ENCODE results near the gene GRAP2.
"Not testable (repeated sequence)": the region's sequence is repeated elsewhere in the genome, so short reads cannot be mapped to it uniquely, and the experiment has no call there.

Gene GRAP2

DNA sequence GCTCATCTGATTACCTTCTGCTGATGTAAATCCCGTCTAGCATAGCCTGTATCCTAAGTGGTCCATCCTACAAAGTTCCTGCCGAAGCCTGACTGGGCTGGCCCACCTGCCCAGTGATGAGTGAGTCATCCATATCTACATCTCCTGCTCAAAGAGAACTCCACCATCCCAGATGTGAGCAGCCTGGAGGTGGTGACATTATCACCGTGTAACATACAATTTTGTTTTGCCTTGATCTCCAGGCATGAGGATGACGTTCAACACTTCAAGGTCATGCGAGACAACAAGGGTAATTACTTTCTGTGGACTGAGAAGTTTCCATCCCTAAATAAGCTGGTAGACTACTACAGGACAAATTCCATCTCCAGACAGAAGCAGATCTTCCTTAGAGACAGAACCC lies 64.9 kb downstream of the GRAP2 start:
- DNase-seq (ENCODE audit: low read depth) = no peak

DNA sequence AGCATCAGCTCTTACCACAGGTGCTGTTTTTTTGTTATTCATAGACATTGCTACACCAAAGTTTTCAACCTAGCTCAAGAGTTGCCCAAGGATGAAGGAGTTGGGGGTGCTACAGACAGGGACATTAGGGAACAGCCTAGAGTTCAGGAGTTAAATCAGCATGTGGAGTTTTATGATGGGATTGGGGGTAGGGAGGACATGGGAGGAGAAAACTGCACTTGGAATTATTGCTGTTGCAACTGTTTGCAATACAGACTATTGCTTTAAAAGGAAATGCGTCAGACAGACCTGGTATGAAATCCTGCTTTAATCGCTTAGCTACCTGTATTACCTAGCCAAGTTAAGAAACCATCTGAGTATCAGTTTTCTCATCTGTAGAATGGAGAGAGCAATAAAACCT lies 65.6 kb downstream of the GRAP2 start:
- no peak for DNase-seq (ENCODE audit: low read depth)

DNA sequence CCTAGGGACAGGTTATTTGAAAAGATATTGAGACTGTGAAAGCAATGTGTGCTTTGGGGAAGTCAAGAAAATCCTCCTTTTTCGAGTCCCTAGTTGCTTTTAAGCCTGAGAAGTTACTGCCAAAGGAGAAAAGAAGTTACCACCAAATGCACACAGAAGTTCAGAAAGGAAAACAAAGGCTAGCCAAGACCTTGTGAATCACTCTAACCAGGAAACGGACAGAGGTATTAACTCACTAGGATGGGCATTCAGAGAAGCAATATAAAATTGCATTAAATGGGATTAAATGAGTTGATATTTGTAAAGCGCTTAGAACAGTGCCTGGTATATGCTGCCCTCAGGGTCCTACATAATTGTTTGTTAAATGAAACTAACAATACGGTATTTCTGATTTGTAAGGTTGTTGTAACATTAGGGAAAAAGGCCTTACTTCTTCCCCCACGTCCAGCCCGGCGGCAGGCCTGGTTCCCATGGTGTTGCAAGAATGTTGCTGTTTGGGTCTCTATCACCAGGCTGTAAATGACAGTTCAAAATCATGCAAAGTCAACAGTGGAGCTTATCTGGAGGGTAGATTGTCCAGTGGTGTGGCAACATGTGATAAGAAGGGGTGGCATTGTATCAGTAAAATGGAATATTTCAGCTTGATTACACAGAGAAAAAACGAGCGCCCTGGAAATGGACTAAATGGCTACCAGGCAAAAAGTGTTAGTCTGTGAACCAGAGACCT lies 66.4 kb downstream of the GRAP2 start:
- DNase-seq (ENCODE audit: low read depth) = no peak

DNA sequence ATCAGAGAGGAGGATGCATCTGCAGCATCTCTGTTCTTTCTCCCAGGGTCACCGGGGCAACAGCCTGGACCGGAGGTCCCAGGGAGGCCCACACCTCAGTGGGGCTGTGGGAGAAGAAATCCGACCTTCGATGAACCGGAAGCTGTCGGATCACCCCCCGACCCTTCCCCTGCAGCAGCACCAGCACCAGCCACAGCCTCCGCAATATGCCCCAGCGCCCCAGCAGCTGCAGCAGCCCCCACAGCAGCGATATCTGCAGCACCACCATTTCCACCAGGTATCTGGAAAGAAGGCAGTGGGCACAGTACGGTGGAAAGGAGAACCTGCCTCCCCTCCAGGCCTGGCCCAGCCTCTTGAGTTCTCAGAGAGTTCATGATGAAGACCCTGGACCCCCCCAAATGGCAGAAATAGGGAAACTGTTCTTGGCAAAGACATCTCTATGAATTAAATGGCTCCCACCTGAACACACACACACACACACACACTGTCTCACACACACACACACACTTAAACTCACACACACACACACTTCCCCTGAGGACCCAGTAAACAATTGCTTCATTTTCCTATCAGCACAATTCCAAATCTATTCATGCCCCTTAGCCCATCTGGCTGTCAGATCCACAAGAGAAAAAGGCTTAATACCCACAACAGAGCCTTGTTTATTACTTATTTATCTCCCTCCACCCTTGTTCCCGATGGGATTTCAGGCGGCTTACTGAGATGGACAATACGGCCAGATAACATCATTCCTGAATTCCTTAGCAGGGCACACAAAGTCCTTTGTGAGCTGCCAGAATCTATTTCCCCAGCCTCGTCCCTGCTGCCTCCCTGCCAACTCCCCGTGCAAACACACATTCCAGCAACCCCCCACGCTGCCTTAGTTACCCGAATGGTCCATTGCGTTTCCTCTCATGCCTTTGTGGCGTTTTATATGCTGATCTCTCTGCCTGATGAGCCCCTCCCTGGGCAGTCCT lies 67.4 kb downstream of the GRAP2 start:
- DNase-seq (ENCODE audit: low read depth) = no peak

DNA sequence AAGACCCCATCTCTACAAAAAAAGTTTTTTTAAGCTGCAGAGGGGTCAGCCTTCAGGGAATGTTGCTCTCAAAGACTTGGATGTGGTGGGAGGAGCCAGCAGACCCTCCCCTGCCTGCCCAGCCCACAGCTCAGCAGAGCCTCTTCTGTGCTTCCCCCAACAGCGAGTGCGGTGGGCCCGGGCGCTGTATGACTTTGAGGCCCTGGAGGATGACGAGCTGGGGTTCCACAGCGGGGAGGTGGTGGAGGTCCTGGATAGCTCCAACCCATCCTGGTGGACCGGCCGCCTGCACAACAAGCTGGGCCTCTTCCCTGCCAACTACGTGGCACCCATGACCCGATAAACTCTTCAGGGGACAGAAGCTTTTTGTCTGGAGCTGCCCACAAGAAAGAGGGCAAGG lies 69.9 kb downstream of the GRAP2 start:
- DNase-seq (ENCODE audit: low read depth) = no peak

DNA sequence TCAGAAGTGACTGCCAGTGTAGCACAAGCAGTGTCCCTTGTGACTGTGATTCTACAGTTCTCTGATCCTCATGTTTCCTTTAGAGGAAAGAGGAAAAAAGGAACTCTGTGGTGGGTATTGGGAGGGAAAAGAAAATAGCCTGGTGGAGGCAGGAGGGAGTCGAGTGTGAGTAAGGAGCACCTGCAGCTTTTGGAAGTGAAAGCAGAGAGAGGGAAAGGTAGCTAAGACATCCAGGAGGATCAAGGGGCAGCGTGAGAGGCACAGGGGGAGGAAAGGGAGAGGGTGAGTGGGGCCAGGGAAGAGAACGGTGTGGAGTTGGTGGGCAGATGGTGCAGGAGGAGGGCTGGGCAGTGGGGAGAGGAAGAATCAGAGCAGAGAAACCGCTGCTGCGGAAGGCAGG lies 71.8 kb downstream of the GRAP2 start:
- no peak for DNase-seq (ENCODE audit: low read depth)

DNA sequence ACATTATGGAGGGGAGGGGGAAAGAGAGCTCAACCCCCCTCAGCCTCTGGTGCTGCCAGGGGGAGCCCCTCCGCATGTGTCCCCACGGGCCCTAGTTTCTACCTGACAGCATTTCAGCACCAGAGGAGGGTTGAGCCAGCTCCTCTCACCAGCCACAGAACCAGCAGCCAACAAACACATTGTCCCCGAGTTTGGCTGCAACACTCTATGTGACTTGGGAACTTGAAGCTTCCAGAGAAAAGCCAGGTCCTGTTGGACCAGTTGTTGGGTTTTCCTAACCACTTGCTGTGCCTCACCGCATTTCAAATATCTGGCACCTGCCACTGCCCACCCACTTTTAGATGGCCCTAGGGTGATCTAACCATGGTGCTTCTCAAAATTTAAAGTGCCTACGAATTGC lies 72.8 kb downstream of the GRAP2 start:
- DNase-seq (ENCODE audit: low read depth) = no peak

DNA sequence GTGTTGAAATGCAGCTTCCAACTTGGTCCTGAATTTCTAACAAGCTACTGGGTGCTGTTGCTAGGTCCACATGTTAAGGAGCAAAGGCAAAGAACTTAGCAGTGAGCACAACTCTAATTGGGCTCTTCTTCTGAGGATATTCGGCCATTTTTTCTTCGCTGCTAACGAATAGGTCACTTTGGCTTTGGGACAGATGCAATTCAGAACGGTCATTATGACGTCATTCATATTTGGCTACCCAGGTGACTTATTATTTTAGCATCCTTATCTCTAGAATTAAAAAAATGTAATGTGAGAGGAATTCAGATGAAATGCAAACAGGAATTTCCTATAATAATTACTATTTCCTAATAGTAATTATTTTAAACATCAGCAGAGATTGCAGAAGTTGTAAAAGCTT lies 73.2 kb downstream of the GRAP2 start:
- no peak for DNase-seq (ENCODE audit: low read depth)

DNA sequence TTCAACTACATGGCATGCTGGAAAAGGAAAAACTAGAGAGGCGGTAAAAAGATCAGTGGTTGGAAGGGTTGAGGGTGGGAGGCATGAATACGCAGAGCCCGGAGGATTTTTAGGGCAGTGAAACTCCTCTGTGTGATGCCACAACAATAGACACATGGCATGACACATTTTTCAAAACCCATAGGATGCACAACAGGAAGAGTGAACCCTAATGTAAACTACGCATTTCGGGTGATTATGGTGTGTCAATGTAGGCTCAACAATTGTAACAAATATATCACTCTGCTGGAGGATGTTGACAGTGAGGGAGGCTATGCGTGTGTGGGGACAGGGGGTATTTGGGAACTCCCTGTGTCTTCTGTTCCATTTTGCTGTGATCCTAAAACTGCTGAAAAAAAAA lies 78.2 kb downstream of the GRAP2 start:
- no peak for DNase-seq (ENCODE audit: low read depth)

DNA sequence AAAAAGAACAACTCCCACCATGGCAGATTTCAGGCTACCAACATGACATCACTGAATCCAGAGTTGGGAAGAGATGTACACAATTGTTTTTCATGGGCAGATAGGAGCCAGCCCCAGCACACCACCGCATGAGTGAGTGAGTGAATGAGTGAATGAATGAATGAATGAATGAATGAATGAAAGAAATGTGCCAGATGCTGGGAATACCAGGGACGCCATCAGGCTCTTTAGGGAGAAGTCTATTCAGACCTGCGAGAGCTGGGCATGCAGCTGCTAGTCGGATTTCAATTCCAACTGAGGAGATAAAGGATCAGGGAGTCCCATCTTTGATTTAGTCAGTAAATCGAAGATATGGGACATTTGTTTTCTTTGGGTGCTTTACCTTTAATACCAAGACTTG lies 78.6 kb downstream of the GRAP2 start:
- no peak for DNase-seq (ENCODE audit: low read depth)

DNA sequence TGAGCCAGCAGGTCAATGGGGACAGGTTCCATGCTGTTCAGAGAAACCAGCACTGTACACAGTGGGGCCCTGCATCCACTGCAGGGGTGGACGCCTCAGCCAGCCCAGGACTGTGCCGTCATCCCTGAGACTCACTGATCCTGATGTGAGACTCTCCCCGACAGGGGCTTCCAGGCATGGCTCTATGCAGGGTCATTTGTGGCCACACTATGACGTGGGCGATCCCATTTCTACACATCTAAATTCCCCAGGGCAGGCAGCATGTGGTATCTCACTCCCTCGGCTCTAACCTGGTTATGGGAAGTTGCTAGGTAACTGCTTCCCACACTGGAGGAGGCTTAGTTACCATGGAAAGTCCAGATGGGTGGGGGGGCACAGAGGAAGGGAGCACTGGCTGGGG lies 79.7 kb downstream of the GRAP2 start:
- DNase-seq (ENCODE audit: low read depth) = no peak

DNA sequence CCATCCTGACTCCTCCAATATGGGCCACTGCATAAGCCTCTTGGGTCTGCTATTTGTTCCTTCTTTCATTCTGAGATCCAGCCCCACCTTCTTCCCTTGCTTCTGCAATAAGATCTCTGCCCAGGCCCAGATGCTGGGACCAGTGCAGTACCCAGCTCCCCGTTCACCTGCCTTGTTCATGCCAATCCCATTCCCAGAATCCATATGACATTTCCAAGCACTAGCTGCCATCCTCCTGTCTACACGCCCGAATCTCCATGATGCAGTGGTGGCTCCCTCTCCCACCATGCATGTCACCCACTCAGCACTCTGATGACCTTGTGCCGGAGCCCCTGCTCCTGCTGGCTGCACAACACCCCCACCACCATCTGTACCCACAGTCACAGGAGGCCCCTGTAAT lies 82.5 kb downstream of the GRAP2 start:
- no peak for DNase-seq (ENCODE audit: low read depth)

DNA sequence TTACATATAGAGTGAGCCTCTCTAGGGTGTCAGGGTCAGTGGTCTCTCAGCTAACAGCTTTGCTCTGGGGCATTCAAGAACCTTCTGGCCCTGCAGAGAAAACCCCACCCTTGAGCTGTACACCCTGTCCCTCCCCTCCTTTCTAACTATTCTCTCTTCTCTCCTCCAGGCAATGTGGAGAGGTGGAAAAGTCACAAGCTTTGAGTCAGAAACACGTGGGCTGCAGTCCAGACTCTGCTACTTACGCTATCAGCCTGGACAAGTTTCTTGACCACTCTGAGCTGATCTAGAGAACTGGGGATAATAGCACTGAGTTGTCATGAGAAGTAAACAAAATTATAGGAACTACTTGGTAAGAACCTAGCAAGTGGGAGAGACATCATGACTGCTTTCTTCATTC lies 83.1 kb downstream of the GRAP2 start:
- no peak for DNase-seq (ENCODE audit: low read depth)

DNA sequence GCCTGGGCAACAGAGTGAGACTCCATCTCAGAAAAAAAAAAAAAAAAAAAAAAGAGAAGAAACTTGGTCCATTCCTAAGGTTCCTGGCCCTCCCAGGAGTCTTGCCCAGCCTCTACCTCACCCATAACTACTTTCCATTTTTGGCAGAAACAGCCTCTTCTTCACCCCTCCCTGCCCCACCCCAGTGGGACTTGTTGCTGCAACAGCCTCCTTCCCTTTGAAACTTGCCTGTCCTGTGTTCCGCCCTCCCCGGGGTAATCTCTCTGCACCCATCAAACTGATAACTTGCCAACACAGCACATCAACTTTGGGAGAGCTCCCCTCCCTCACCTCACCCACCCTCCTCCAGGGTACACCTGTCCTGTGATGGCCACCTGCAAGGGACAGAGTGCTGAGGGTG lies 83.9 kb downstream of the GRAP2 start:
- no peak for DNase-seq (ENCODE audit: low read depth)

DNA sequence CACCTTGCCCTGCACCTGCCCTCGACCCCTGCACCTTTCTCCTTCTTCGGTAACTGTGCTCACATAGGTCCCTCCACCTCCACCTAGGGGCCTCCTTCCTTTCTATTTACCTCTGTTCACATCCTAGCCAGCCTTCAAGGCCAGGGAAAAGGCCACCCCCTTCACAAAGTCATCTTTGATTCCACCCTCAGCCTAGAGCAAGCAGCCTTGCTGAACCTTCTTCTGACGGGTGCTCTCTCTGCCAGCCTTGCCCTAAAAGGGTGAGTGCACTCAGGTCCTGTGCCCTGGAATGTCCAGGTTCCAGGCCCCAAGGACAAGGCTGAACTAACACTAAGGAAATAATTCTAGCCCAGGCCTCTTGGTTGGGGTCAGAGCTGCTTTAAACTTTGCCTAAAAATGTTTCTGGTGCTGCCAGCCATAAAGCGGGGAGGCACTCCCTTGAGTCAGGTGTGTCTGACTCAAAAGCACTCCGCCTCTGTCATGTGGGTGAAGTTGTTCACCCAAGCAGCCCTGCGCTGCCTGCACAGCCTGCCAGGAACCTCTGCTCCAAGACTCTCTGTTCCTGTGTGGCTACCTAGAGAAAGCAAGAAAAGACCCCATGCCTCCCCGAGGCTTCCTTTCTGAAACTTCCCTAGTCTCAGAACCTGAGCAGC lies 84.6 kb downstream of the GRAP2 start:
- no peak for DNase-seq (ENCODE audit: low read depth)

DNA sequence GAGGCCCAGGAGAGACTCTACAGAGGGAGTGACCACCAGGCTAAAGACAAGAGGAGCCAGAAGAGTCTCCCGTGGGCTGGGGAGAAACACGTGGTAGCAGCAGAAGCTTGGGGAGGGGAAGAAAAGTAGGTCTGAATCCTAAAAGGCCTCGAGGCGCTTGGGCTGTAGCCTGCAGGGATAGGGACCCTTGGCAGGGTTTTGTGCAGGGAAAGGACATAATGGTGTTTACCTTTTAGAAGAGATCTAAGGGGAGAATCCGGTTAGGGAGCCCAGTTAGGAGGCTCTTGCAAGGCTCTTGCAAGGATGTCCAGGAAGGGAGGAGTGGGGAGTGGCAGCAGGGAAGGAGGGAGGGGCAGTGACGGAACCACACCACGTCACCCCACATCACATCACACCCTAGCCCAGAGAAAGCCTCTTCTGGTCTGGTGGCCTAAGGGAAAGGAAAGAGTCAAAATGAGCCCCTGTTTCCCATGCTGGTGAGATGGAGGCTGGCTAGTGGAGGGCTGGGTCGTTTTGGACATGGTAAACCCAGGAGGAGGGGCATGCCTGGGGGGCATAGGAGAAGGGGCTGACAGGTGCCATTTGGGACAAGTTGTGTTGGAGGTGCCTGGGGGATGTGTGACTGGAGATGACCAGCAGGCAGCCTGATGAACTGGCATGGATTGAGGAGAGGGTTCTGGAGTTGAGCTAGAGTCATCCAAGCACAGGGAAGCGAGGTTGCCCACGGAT lies 87.7 kb downstream of the GRAP2 start:
- DNase-seq (ENCODE audit: low read depth) = no peak

DNA sequence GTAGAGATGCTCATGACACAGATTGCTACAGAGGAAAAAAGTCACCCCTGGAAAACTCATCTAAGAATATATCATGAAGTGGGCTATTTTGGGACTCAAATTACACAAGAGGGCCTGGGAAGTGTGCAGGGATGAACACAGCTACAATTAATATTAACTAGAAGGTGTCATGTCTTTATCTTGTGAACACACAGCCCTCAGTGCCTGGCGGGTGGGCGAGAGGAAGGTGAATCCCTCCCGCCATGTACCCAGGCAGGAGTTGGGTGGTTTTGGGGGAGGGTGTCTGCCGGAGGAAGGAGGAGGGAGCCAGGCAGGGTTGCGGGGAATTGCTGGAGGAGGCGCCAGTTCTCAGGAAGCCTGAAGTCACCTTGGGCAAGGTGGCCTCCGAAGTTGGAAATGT lies 88.7 kb downstream of the GRAP2 start:
- DNase-seq (ENCODE audit: low read depth) = no peak

DNA sequence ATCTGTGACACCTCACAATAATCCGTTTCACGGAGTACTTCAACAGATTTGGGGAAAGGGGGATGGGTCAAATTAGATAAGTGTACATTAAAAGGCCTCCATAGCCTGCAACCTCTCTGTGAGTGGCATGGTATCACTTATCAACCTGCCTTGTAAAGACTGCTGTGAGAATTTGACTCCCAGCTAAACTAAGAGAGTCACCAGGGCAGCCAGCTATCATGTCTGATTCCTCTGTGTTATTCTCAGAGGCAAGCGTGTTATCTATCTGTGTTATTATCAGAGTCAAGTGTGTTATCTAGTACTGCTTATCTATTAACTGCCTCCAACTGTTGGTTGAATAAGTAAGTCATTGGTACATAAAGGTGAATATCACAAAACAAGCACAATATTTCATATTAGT lies 89.8 kb downstream of the GRAP2 start:
- DNase-seq (ENCODE audit: low read depth) = no peak

DNA sequence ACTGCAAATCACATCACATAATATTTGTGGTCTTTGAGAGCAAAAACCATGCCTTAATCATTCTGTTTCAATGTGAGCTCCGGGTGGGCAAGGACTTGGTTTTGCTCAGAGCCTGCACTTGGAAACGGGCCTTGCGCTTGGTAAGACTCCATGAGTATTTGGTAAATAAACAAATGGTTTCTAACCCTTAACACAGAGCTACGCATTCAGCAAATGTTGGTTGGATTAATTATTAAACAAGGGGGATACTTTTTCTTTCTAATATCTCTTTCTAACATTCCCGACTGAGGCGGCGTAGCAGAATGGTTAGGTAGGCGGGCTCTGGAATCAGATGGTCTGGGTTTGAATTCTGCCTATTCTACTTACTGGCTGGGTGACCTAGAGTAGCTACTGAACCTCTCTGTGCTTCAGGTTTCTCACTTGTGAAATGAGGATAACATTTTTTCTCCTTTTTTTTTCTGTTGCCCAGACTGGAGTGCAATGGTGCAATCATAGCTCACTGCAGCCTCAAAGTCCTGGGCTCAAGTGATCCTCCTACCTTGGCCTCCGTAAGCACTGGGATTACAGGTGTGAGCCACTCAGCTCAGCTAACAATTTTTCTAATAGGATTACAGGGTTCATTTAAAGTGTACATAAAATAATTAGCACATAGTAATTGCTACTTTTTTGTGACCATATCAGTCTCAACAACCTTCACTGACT lies 90.4 kb downstream of the GRAP2 start:
- no peak for DNase-seq (ENCODE audit: low read depth)

DNA sequence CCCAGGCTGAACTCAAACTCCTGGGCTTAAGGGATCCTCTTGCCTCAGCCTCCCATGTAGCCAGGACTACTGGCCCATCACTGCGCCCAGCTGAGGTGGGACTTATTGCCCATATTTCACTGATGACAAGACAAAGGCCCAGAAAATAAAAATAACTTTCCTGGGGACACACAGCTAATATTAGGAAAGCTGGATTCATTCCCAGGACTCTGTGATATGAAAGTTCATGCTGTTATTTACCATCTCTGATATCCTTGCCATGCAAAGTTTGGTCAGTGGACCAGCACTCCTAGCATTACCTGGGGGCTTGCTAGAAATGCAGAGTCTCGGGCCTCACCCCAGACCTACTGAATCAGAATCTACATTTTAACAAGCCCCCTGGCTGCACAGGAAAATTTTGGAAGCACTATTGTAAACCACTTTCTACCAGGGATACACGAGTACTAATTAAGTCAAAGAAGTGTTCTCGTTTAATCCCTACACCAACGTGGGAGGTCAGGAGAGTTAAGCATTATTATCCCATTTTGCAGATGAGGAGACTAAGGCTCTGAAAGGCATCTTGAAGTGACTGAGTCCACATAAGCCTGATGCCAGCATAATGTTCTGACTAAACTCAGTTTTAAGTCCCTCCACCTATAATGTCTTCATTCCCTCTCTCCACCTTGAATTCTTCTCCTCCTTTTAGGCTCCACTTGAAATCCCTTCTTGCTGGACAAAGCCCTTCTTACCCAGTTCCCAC lies 91.4 kb downstream of the GRAP2 start:
- no peak for DNase-seq (ENCODE audit: low read depth)

DNA sequence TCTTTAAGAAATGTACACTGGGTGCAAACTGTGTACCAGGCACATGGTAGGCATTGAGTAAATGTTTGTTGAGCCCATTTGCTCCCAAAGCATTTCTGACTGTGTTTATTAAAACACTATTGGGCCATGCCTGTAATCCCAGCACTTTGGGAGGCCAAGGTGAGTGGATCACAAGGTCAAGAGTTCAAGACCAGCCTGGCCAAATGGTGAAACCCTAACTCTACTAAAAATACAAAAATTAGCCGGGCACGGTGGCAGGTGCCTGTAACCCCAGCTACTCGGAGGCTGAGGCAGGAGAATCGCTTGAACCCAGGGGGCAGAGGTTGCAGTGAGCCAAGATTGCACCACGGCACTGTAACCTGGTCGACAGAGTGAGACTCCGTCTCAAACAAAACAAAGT lies 92.0 kb downstream of the GRAP2 start:
- not testable (repeated sequence) for DNase-seq (ENCODE audit: low read depth)

All from activated T-cell treated with anti-CD3 and anti-CD28 coated beads for 24 hours (primary cell).